Nephron progenitor cell (in vitro differentiated cells): ENCODE results near the gene HSD17B2.

ENCODE experiments used
- DNase-seq: peaks from one replicate; pipeline ENCODE4 v3.0.0; 2021
- H3K27ac Mint-ChIP-seq: 2 replicates; pipeline ENCODE4 v1.8.0; 2021; ENCODE audit warnings: mild to moderate bottlenecking, moderate library complexity, mixed read lengths
- H3K27me3 Mint-ChIP-seq: 2 replicates; pipeline ENCODE4 v1.8.0; 2021; ENCODE audit warnings: mild to moderate bottlenecking, low read depth, mixed read lengths; ENCODE audit not compliant: poor library complexity
- H3K36me3 Mint-ChIP-seq: 2 replicates; pipeline ENCODE4 v1.8.0; 2021; ENCODE audit warnings: low read depth, mixed read lengths
- H3K4me1 Mint-ChIP-seq: 2 replicates; pipeline ENCODE4 v1.8.0; 2021; ENCODE audit warnings: mixed read lengths
- H3K4me3 Mint-ChIP-seq: 2 replicates; pipeline ENCODE4 v1.8.0; 2021; ENCODE audit warnings: mild to moderate bottlenecking, moderate library complexity, mixed read lengths
- H3K9me3 Mint-ChIP-seq: 2 replicates; pipeline ENCODE4 v1.8.0; 2021; ENCODE audit warnings: mild to moderate bottlenecking, moderate library complexity, mixed read lengths
- TF ChIP-seq, protein P1 (sequence below): fragments of 200-600 bp; sonication (generic); IDR thresholded peaks from 2 replicates; pipeline ENCODE4 v1.5.0; 2021; ENCODE audit warnings: antibody characterized with exemption

HSD17B2 gene

DNA sequence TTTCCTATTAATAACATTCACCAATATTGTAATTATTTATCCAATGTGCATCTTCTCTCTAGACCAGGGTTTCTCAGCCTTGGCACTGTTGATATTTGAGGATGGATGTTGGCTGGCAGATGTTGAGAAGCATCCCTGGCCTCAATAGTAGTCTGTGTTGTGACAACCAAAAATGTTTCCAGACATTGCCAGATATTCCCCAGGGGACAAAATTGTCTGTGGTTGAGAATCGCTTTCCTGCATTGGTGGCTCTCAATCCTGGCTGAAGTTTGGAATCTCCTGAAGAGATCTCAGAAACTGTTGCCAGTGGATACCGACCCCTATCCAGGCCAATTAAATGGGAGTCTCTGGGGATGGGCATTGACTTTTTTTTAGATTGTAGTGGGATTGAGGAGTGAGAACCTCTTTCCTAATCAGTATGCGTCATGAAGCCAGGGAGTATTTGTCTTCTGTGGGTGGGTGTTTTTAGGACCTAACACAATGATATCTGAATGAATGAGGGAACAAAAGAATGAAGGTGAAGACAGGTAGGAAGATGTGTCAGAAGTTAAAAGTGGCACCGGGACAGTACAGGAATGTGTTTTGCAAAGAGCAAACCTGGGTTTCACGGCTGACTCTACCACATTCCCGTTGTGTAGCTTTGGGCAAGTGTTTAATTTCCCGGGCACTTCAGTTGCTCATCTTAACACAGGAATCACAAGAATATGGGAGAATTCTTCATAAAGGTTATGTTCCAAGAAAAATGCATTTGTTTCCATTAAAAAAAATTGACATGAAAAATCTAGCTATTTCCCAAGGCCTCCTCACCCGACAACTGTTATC, 24.3 kb downstream of the HSD17B2 start:
- Mint-ChIP-seq H3K4me1 (peaks cover 37% of the 10 kb centered on the region), H3K4me3 (no peak overlapping the region), H3K27ac (peak overlapping the region; percentile 5), H3K27me3 (peaks cover 13% of the 10 kb centered on the region), H3K9me3 (peaks cover 5% of the 10 kb centered on the region), H3K36me3 (no peaks in the 10 kb centered on the region)
- TF ChIP-seq, protein P1, sequence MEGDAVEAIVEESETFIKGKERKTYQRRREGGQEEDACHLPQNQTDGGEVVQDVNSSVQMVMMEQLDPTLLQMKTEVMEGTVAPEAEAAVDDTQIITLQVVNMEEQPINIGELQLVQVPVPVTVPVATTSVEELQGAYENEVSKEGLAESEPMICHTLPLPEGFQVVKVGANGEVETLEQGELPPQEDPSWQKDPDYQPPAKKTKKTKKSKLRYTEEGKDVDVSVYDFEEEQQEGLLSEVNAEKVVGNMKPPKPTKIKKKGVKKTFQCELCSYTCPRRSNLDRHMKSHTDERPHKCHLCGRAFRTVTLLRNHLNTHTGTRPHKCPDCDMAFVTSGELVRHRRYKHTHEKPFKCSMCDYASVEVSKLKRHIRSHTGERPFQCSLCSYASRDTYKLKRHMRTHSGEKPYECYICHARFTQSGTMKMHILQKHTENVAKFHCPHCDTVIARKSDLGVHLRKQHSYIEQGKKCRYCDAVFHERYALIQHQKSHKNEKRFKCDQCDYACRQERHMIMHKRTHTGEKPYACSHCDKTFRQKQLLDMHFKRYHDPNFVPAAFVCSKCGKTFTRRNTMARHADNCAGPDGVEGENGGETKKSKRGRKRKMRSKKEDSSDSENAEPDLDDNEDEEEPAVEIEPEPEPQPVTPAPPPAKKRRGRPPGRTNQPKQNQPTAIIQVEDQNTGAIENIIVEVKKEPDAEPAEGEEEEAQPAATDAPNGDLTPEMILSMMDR = no peak
- DNase-seq = no peak

DNA sequence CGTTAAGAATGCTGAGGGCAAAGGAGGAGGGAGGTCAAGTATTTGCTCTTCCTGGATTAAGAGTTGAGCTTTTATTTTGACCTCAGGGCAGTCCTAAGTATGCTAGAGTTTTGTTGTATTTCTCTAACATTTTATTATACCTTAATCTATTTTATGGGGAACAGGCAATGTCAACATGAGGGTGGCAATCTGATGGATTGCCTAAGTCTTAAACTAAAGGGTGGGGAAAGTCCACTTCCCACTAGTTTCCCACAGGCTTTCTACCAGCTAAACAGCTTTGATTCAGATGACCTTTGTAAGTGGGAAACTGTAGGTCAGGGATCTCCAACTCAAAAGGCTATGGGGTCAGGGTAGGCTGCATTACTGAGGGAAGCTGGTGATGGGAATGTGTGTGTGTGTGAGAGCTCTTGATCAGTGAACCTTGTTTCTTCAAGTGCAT, 24.9 kb downstream of the HSD17B2 start:
- H3K9me3 Mint-ChIP-seq = peaks cover 7% of the 10 kb centered on the region
- H3K4me3 Mint-ChIP-seq = no peak overlapping the region
- peak overlapping the region; percentile 65 for H3K27ac Mint-ChIP-seq
- H3K36me3 Mint-ChIP-seq = no peaks in the 10 kb centered on the region
- TF ChIP-seq, protein P1 = no peak
- peaks cover 16% of the 10 kb centered on the region for H3K27me3 Mint-ChIP-seq
- H3K4me1 Mint-ChIP-seq = peaks cover 37% of the 10 kb centered on the region
- DNase-seq = peak; percentile 26

DNA sequence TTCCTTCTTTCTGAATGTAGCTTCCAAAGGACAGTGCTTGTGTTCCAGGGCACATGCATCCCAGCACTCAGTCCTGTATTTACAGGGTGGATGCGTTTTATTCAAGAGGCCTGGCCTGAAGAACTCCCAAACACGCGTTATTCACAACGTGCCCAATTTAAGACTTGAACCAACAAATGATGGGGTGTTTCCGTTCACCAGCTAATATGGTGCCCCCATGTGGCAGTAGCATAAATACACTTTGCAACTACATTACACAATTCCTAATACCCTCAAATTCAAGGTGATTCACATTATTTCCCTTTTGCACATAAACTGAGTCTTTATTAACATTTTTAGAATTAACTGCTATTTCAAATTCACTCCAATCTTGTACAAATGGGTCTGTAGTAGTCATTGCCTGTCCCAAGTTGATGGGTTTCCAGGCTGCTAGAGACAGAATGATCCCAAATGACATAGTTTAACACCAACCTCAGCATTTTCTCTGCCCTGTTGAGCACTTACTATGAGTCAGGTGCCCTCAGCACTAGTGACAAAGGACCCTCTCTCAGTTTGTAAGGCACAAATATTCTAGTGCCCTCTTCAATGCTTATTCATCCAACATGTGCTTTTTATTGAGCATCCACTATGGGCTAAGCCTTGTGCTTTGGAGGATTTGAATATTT, 26.9 kb downstream of the HSD17B2 start:
- no peak for DNase-seq
- Mint-ChIP-seq H3K9me3 (peaks cover 7% of the 10 kb centered on the region), H3K4me3 (no peak overlapping the region), H3K27ac (no peak overlapping the region), H3K4me1 (peaks cover 37% of the 10 kb centered on the region), H3K27me3 (peaks cover 14% of the 10 kb centered on the region), H3K36me3 (no peaks in the 10 kb centered on the region)
- TF ChIP-seq, protein P1 = peak; percentile 32

DNA sequence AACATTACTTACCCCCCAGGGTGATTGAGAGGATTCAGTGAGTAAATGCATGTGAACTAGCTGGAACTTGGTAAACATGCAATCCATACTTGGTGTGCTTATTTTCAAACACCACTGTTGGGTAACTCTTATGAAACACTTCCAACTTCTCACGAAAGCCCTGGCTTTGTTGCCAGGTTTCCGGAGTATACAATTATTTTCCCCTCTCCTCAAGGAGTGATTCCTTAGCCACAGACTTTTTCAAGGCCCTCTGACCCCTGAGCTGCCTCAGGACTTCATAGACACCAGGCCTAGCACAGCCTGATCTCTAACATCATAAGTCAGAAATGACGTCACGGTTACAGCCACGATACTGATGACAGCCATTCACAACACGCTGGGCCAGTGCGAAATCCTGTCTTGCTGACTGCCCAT, 27.6 kb downstream of the HSD17B2 start:
- Mint-ChIP-seq H3K27me3 (peaks cover 15% of the 10 kb centered on the region), H3K4me1 (peaks cover 37% of the 10 kb centered on the region), H3K9me3 (peaks cover 7% of the 10 kb centered on the region), H3K36me3 (no peaks in the 10 kb centered on the region), H3K4me3 (no peak overlapping the region), H3K27ac (no peak overlapping the region)
- TF ChIP-seq, protein P1 = no peak
- DNase-seq = no peak

DNA sequence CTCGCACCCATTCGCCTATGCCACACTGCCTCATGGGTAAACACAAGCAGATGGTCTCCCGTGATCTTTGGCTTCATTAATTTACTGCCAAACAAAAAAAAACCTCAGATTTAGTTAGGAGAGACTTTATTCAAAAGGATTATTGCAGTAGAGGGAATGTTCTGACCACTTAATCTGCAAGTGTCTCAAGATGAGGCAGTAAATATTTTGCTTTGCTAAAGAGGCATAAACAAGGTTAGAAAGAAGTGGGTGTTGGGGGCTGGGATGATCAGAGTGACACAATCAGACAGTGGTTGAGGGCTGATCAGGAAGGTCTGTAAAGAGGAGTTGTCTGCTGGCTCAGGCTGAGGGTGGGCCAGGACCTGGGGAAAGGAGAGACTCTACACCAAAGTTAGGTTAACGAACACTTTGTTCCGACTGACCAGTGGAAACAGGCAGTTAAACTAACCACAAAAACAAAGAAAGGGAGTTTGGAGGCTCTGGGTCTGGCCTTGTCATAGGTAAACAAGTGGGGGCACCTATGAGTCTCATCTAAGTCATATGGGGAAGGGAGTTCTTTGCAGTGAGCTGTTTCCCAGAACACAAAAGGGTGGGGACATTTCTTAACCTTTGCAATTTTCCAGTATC, 28.5 kb downstream of the HSD17B2 start:
- peaks cover 40% of the 10 kb centered on the region for H3K4me1 Mint-ChIP-seq

More for the DNA sequence above, 28.5 kb downstream of the HSD17B2 start:
- DNase-seq = no peak
- TF ChIP-seq, protein P1 = no peak
- no peaks in the 10 kb centered on the region for H3K36me3 Mint-ChIP-seq
- H3K4me3 Mint-ChIP-seq = no peak overlapping the region
- peaks cover 21% of the 10 kb centered on the region for H3K27me3 Mint-ChIP-seq
- peaks cover 7% of the 10 kb centered on the region for H3K9me3 Mint-ChIP-seq
- H3K27ac Mint-ChIP-seq = peak overlapping the region; percentile 13
